K562 (cell line): ENCODE results near the gene TMTC2.

Experiments used
- CTCF ChIP-seq, 3 experiments: IDR thresholded peaks in 2 of 3; conservative IDR thresholded peaks in 1 of 3; 2 replicates each; pipeline ENCODE4 v1.5.1; 2011 to 2012; ENCODE audit warnings: low read length in 3 of 3, mild to moderate bottlenecking in 3 of 3, control low read depth in 2 of 3, improper control_type of control experiment in 1 of 3, inconsistent platforms in 1 of 3, low read depth in 1 of 3, mixed read lengths in 1 of 3, moderate library complexity in 1 of 3; ENCODE audit not compliant: insufficient read depth in 2 of 3
- DNMT1 ChIP-seq: fragments of 450-650 bp; IDR thresholded peaks from 2 replicates; pipeline ENCODE4 v1.6.1; 2016; ENCODE audit warnings: antibody characterized with exemption, mild to moderate bottlenecking
- HNRNPUL1 ChIP-seq: fragments of 200-400 bp; formaldehyde crosslinking; IDR thresholded peaks from 2 replicates; pipeline ENCODE4 v1.6.1; 2017; ENCODE audit warnings: low read length
- MAFF ChIP-seq: IDR thresholded peaks from 2 replicates; pipeline ENCODE4 v1.6.1; 2012; ENCODE audit warnings: low read length, improper control_type of control experiment
- NR2C2 ChIP-seq, 2 experiments: fragments of 200-800 bp in 1 of 2; sonication (Bioruptor generic) in 1 of 2; sonication (generic) in 1 of 2; formaldehyde crosslinking in 1 of 2; IDR thresholded peaks; 2 replicates each; pipeline versions ENCODE4 v1.6.1 to v1.8.0; 2016 to 2022; ENCODE audit warnings: mild to moderate bottlenecking in 1 of 2, missing compliant biosample characterization in 1 of 2, missing genetic modification characterization in 1 of 2, missing genetic modification reagents in 1 of 2
- POLR2AphosphoS5 ChIP-seq: IDR thresholded peaks from 2 replicates; pipeline ENCODE4 v1.6.1; 2011; ENCODE audit warnings: mild to moderate bottlenecking, low read depth, low read length, moderate library complexity; ENCODE audit not compliant: control insufficient read depth, insufficient read depth
- TEAD2 ChIP-seq: fragments of 450-650 bp; IDR thresholded peaks from 2 replicates; pipeline ENCODE4 v1.6.1; 2016; ENCODE audit warnings: missing genetic modification characterization, control low read depth, missing compliant biosample characterization
- ZNF224 ChIP-seq: sonication (generic); formaldehyde crosslinking; IDR thresholded peaks from 2 replicates; pipeline ENCODE4 v1.8.0; 2022; ENCODE audit warnings: mild to moderate bottlenecking, missing genetic modification reagents
- ZNF311 ChIP-seq: fragments of 250-450 bp; sonication (Bioruptor Pico); IDR thresholded peaks from 2 replicates; pipeline ENCODE4 v1.4.0; 2020; ENCODE audit warnings: mild to moderate bottlenecking, moderate library complexity

- no peak for TF ChIP-seq NR2C2 (CRISPR knock-in tag; IDR thresholded peaks at IDR 0.05)
- no peak for TF ChIP-seq NR2C2 (tag; IDR thresholded peaks at IDR 0.05)
- no peak for TF ChIP-seq CTCF (IDR thresholded peaks at IDR 0.05 in 2 of 3, conservative IDR thresholded peaks at IDR 0.05 in 1 of 3; ENCODE audit: insufficient read depth in 2 of 3, low read depth in 1 of 3, low read length in 3 of 3)
- TF ChIP-seq DNMT1: no peak
- TF ChIP-seq ZNF224 (CRISPR knock-in tag): no peak
- no peak for TF ChIP-seq ZNF311
- TF ChIP-seq POLR2AphosphoS5: no peak
- no peak for TF ChIP-seq MAFF
- no peak for TF ChIP-seq HNRNPUL1
- no peak for TF ChIP-seq TEAD2
Observed at GRCh38 chr12:82807132-82807737, 120.5 kb downstream of the TMTC2 start.
